Upper lobe of left lung (tissue), 6 donors: ENCODE measurements around the gene PNN. TPM values are rescaled to one million over a fixed set of nuclear protein-coding genes. Genes with fewer than 3 reads are reported as not detected.

Experiments used
- ATAC-seq, 2 donors: fragments of 200-7000 bp; cut with Tn5 transposase; one replicate each; pipeline ENCODE4 v1.9.1; 2022; ENCODE audit warnings: mild to moderate bottlenecking in 2 of 2, moderate library complexity in 2 of 2; ENCODE audit not compliant: low FRiP score in 2 of 2
- DNase-seq, 2 donors: peaks; one replicate each; pipeline ENCODE4 v3.0.0-alpha.2; 2019 to 2020
- H3K27ac ChIP-seq, 4 donors: fragments of 200-600 bp; sonication (generic); one replicate each; pipeline ENCODE4 v1.5.1; 2016 to 2019
- H3K27me3 ChIP-seq, 4 donors: fragments of 200-600 bp; sonication (generic); one replicate each; pipeline ENCODE4 v1.5.1; 2017 to 2019
- H3K36me3 ChIP-seq, 4 donors: fragments of 200-600 bp; sonication (generic); one replicate each; pipeline ENCODE4 v1.5.1; 2016 to 2019
- H3K4me1 ChIP-seq, 4 donors: fragments of 200-600 bp; sonication (generic); one replicate each; pipeline ENCODE4 v1.5.1; 2018 to 2019
- H3K4me3 ChIP-seq, 4 donors: fragments of 200-600 bp; sonication (generic); one replicate each; pipeline ENCODE4 v1.5.1; 2017 to 2019; ENCODE audit warnings: mild to moderate bottlenecking in 2 of 4, moderate library complexity in 1 of 4
- H3K9me3 ChIP-seq, 4 donors: fragments of 200-600 bp; sonication (generic); one replicate each; pipeline ENCODE4 v1.5.1; 2018 to 2019
- EP300 ChIP-seq, 4 donors: sonication (generic); formaldehyde crosslinking; IDR thresholded peaks; one replicate each; pipeline ENCODE4 v1.5.1; 2017; ENCODE audit warnings: antibody characterized with exemption in 4 of 4, control low read depth in 2 of 4
- POLR2A ChIP-seq, 4 donors: fragments of 450-650 bp; IDR thresholded peaks; one replicate each; pipeline ENCODE4 v1.5.1; 2016 to 2017; ENCODE audit warnings: antibody characterized with exemption in 4 of 4, mild to moderate bottlenecking in 2 of 4
- POLR2AphosphoS5 ChIP-seq, 2 donors: sonication (generic); formaldehyde crosslinking; IDR thresholded peaks; one replicate each; pipeline ENCODE4 v1.5.1; 2017; ENCODE audit warnings: antibody characterized with exemption in 2 of 2
- WGBS, 2 donors: methylation state at CpG; one replicate each; pipeline ENCODE4 v1.1.5; 2017 to 2018; 5-methylcytosine and 5-hydroxymethylcytosine counted together
- total RNA-seq, 6 donors: library from RNA; depleted of rRNA in 4 of 6; stranded (reverse); fragments of >200 nt in 4 of 6; gene quantifications; one replicate each; pipeline versions ENCODE4 v1.1.0 to v1.2.1, GENCODE V29; 2016 to 2021
- TF ChIP-seq, protein P1 (sequence below), 6 experiments: fragments of 450-650 bp in 4 of 6; fragments of 200-600 bp in 2 of 6; sonication (generic) in 2 of 6; IDR thresholded peaks; one replicate each; pipeline ENCODE4 v1.5.1; 2016 to 2019; ENCODE audit warnings: antibody characterized with exemption in 6 of 6
- donor health status: DM: no; HTN: no; CAD: no; lungs with moderate emphysema.
- donor health status: DM: no; HTN: yes; CAD: no; lungs with severe emphysema.

The PNN gene
- total RNA-seq, 6 donors from 2014 or later, result 24.9 to 177 (median 46.7) TPM

DNA sequence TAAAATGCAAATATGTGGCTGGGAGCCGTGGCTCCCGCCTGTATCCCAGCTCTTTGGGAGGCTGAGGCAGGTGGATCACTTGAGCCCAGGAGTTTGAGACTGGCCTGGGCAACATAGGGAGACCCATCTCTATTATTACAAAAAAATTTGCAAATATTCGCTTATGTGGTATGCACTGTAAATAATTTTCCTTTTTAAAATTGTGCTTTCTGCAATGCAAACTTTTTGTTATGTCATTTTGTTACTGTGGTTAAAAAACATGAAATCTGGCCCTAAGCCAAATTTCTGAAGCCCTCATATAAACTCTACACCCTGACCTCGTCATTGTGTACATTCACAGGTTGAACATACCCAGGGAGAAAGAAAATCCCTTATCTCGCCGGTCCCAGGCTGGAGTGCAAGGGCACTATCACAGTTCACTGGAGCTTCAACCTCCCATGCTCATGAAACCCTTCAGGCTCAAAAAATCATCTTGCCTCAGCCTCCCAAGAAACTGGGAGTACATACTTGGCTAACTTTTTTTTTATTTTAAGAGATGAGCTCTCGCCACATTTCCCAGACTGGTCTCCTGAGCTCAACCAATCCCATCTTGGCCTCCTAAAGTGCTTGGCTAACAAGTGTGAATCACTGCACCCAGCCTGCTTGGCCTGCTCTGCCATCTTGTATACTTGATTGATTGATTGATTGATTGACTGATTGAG, 29.6 kb upstream of the PNN start:
- no peaks in the 10 kb centered on the region for H3K27me3 ChIP-seq
- ATAC-seq (no peak), DNase-seq (no peak)
- 76 to 84% methylated on average over 7 of the region's 7 CpGs for WGBS, 2 donors
- H3K27ac ChIP-seq, result no peak overlapping the region
- no peaks in the 10 kb centered on the region for H3K4me1 ChIP-seq
- H3K36me3 ChIP-seq, result peaks cover 6 to 43% (median 21%) of the 10 kb centered on the region in 4 donors
- H3K9me3 ChIP-seq, result no peaks in the 10 kb centered on the region
- H3K4me3 ChIP-seq, result no peak overlapping the region
- TF ChIP-seq, protein P1, sequence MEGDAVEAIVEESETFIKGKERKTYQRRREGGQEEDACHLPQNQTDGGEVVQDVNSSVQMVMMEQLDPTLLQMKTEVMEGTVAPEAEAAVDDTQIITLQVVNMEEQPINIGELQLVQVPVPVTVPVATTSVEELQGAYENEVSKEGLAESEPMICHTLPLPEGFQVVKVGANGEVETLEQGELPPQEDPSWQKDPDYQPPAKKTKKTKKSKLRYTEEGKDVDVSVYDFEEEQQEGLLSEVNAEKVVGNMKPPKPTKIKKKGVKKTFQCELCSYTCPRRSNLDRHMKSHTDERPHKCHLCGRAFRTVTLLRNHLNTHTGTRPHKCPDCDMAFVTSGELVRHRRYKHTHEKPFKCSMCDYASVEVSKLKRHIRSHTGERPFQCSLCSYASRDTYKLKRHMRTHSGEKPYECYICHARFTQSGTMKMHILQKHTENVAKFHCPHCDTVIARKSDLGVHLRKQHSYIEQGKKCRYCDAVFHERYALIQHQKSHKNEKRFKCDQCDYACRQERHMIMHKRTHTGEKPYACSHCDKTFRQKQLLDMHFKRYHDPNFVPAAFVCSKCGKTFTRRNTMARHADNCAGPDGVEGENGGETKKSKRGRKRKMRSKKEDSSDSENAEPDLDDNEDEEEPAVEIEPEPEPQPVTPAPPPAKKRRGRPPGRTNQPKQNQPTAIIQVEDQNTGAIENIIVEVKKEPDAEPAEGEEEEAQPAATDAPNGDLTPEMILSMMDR (IDR thresholded peaks at IDR 0.05), result no peak
- TF ChIP-seq POLR2A (IDR thresholded peaks at IDR 0.05) (no peak), POLR2AphosphoS5 (IDR thresholded peaks at IDR 0.05) (no peak), EP300 (IDR thresholded peaks at IDR 0.05) (no peak)

- WGBS, 2 donors, result 89% methylated on average over 9 of the region's 9 CpGs
- ATAC-seq, result no peak
- Histone ChIP-seq H3K27me3 (no peaks in the 10 kb centered on the region), H3K27ac (no peak overlapping the region), H3K36me3 (peaks cover 30 to 97% (median 50%) of the 10 kb centered on the region in 4 donors), H3K9me3 (no peaks in the 10 kb centered on the region), H3K4me1 (no peaks in the 10 kb centered on the region), H3K4me3 (no peak overlapping the region)
- DNase-seq, result no peak
- TF ChIP-seq, protein P1 (IDR thresholded peaks at IDR 0.05), result no peak
- TF ChIP-seq EP300 (IDR thresholded peaks at IDR 0.05) (no peak), POLR2AphosphoS5 (IDR thresholded peaks at IDR 0.05) (no peak), POLR2A (IDR thresholded peaks at IDR 0.05) (no peak)
Observed at GRCh38 chr14:39154594-39155189, 20.4 kb upstream of the PNN start.

GRCh38 chr14:39157491-39157890, 17.6 kb upstream of the PNN start:
- DNase-seq (no peak), ATAC-seq (no peak)
- H3K27ac ChIP-seq, result no peak overlapping the region
- H3K4me3 ChIP-seq, result no peak overlapping the region
- 98 to 99% methylated on average over 6 of the region's 6 CpGs for WGBS, 2 donors
- H3K36me3 ChIP-seq, result peaks cover 26 to 93% (median 44%) of the 10 kb centered on the region in 4 donors
- TF ChIP-seq EP300 (IDR thresholded peaks at IDR 0.05), result no peak
- TF ChIP-seq, protein P1 (IDR thresholded peaks at IDR 0.05), result no peak
- TF ChIP-seq POLR2A (IDR thresholded peaks at IDR 0.05), result no peak
- TF ChIP-seq POLR2AphosphoS5 (IDR thresholded peaks at IDR 0.05), result no peak
- H3K27me3 ChIP-seq, result no peaks in the 10 kb centered on the region
- no peaks in the 10 kb centered on the region for H3K9me3 ChIP-seq
- H3K4me1 ChIP-seq, result no peaks in the 10 kb centered on the region

- DNase-seq (no peak), ATAC-seq (no peak)
- Histone ChIP-seq H3K4me3 (no peak overlapping the region), H3K27me3 (no peaks in the 10 kb centered on the region), H3K27ac (no peak overlapping the region), H3K36me3 (peaks cover 21 to 93% (median 42%) of the 10 kb centered on the region in 4 donors), H3K9me3 (no peaks in the 10 kb centered on the region), H3K4me1 (no peaks in the 10 kb centered on the region)
- TF ChIP-seq POLR2AphosphoS5 (IDR thresholded peaks at IDR 0.05) (no peak), EP300 (IDR thresholded peaks at IDR 0.05) (no peak), POLR2A (IDR thresholded peaks at IDR 0.05) (no peak)
- TF ChIP-seq, protein P1 (IDR thresholded peaks at IDR 0.05), result no peak
- 86 to 92% methylated on average over 6 of the region's 6 CpGs for WGBS, 2 donors
Observed at GRCh38 chr14:39158222-39158858, 16.7 kb upstream of the PNN start.
